Cardiac muscle cell (in vitro differentiated cells and primary cell): ENCODE results near the gene ITGB1. TPM values are rescaled to one million over a fixed set of nuclear protein-coding genes. Genes with fewer than 3 reads are reported as not detected.

Experiments used
- DNase-seq, 2 donors: peaks; one replicate each; pipeline versions ENCODE4 v3.0.0 to v3.0.0-alpha.2; 2010 to 2017; ENCODE audit warnings: low read depth in 1 of 2, low spot score in 1 of 2
- H3K27ac ChIP-seq: fragments of 200-600 bp; sonication (generic); 2 replicates; pipeline ENCODE4 v1.5.1; 2016
- H3K27me3 ChIP-seq: fragments of 200-600 bp; sonication (generic); 2 replicates; pipeline ENCODE4 v1.6.0; 2016; ENCODE audit warnings: control low read depth
- H3K36me3 ChIP-seq: fragments of 200-600 bp; sonication (generic); 2 replicates; pipeline ENCODE4 v1.5.1; 2016; ENCODE audit warnings: control low read depth
- H3K4me1 ChIP-seq: fragments of 200-600 bp; sonication (generic); 2 replicates; pipeline ENCODE4 v1.8.1; 2017; ENCODE audit warnings: low read depth, mild to moderate bottlenecking, mixed run types
- H3K4me3 ChIP-seq: fragments of 200-600 bp; sonication (generic); 2 replicates; pipeline ENCODE4 v1.5.1; 2016; ENCODE audit warnings: mild to moderate bottlenecking
- H3K9me3 ChIP-seq: fragments of 200-600 bp; sonication (generic); 2 replicates; pipeline ENCODE4 v1.5.1; 2017; ENCODE audit warnings: low read depth, mild to moderate bottlenecking, control low read depth
- CTCF ChIP-seq: IDR thresholded peaks from 2 replicates; pipeline ENCODE4 v1.5.1; 2012; ENCODE audit warnings: low read depth, mild to moderate bottlenecking, low read length
- polyA plus RNA-seq: library from polyadenylated mRNA; unstranded; fragments of >200 nt; fragmentation: Nextera tagmentation; extraction: Ambion mirVana; gene quantifications from 2 replicates; pipeline ENCODE4 v1.2.1, GENCODE V29; 2016
- total RNA-seq: library from RNA; depleted of rRNA; stranded (reverse); fragments of >200 nt; gene quantifications from 2 replicates; pipeline ENCODE4 v1.2.3, GENCODE V29; 2016

The ITGB1 gene
- total and polyA plus RNA-seq, 2 experiments from 2014 or later = 321 to 490 TPM

GRCh38 chr10:32960022-32960421 is 2.0 kb upstream of the ITGB1 start:
- Histone ChIP-seq H3K36me3 (no peaks in the 10 kb centered on the region), H3K9me3 (no peaks in the 10 kb centered on the region), H3K27me3 (no peaks in the 10 kb centered on the region), H3K27ac (no peak overlapping the region), H3K4me1 (peaks cover 42% of the 10 kb centered on the region), H3K4me3 (peak overlapping the region; percentile 95)
- DNase-seq = no peak
- TF ChIP-seq CTCF = no peak

GRCh38 chr10:32959006-32959920 is 1.2 kb upstream of the ITGB1 start:
- peak overlapping the region; percentile 95 for H3K4me3 ChIP-seq
- peaks cover 48% of the 10 kb centered on the region for H3K4me1 ChIP-seq
- no peak for DNase-seq
- peak overlapping the region; percentile 99 for H3K27ac ChIP-seq
- TF ChIP-seq CTCF = no peak
- no peaks in the 10 kb centered on the region for H3K36me3 ChIP-seq
- no peaks in the 10 kb centered on the region for H3K27me3 ChIP-seq
- no peaks in the 10 kb centered on the region for H3K9me3 ChIP-seq

GRCh38 chr10:32957341-32958084 is 517 bp downstream of the ITGB1 start:
- no peaks in the 10 kb centered on the region for H3K27me3 ChIP-seq
- DNase-seq = peak; percentile 47 to 52
- peaks cover 50% of the 10 kb centered on the region for H3K4me1 ChIP-seq
- H3K9me3 ChIP-seq = no peaks in the 10 kb centered on the region
- H3K4me3 ChIP-seq = peak overlapping the region; percentile 95
- no peak for TF ChIP-seq CTCF
- H3K27ac ChIP-seq = peak overlapping the region; percentile 99
- H3K36me3 ChIP-seq = no peaks in the 10 kb centered on the region

GRCh38 chr10:32956365-32957197 is 1.4 kb downstream of the ITGB1 start:
- peaks cover 43% of the 10 kb centered on the region for H3K4me1 ChIP-seq
- peak overlapping the region; percentile 13 for H3K27ac ChIP-seq

More at GRCh38 chr10:32956365-32957197, 1.4 kb downstream of the ITGB1 start:
- no peak for DNase-seq
- Histone ChIP-seq H3K36me3 (no peaks in the 10 kb centered on the region), H3K9me3 (no peaks in the 10 kb centered on the region), H3K4me3 (peak overlapping the region; percentile 95), H3K27me3 (no peaks in the 10 kb centered on the region)
- no peak for TF ChIP-seq CTCF
